ENCODE results near the gene LRRC18.

The LRRC18 gene

DNA sequence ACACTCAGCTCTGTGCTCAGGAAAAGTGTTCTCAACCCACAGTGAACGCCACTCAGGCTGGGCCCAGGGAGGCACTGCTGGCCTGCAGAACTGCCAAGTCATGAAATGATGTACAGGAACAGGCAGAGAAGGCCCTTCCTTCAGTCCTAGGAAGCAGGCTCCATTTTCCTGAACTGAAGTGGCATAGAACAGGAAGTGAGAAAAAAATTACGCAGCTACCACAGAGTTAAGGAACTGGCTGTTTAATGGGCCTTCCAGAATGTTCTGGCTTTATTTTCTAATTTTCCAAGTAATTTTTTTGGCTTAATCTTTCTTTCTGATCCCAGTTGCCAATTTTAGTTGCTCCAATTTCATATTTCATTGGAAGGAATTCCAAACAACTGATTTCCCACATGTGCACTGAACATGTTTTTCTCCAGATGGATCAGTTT, 39.3 kb downstream of the LRRC18 start:
- no peak for DNase-seq
- Histone ChIP-seq H3K27me3 (ENCODE audit: insufficient read depth, low read depth, severe bottlenecking) (peaks cover 7% of the 10 kb centered on the region), H3K4me3 (ENCODE audit: low read depth, low read length) (no peak overlapping the region), H3K9me3 (ENCODE audit: severe bottlenecking) (no peaks in the 10 kb centered on the region), H3K36me3 (no peaks in the 10 kb centered on the region), H3K27ac (no peak overlapping the region)
- no peak for TF ChIP-seq CTCF (IDR thresholded peaks at IDR 0.05; ENCODE audit: low read depth, low read length)

GRCh38 chr10:48899781-48900180, 39.9 kb downstream of the LRRC18 start:
- no peak for DNase-seq
- no peak overlapping the region for H3K4me3 ChIP-seq (ENCODE audit: low read depth, low read length)

GRCh38 chr10:48898426-48898825, 41.2 kb downstream of the LRRC18 start:
- Histone ChIP-seq H3K36me3 (no peaks in the 10 kb centered on the region), H3K27me3 (ENCODE audit: insufficient read depth, low read depth, severe bottlenecking) (peaks cover 7% of the 10 kb centered on the region), H3K9me3 (ENCODE audit: severe bottlenecking) (no peaks in the 10 kb centered on the region), H3K27ac (no peak overlapping the region), H3K4me3 (ENCODE audit: low read depth, low read length) (no peak overlapping the region)
- no peak for TF ChIP-seq CTCF (IDR thresholded peaks at IDR 0.05; ENCODE audit: low read depth, low read length)
- no peak for DNase-seq

More at GRCh38 chr10:48899781-48900180, 39.9 kb downstream of the LRRC18 start:
- H3K36me3 ChIP-seq = no peaks in the 10 kb centered on the region
- H3K27ac ChIP-seq = no peak overlapping the region
- no peaks in the 10 kb centered on the region for H3K9me3 ChIP-seq (ENCODE audit: severe bottlenecking)
- H3K27me3 ChIP-seq (ENCODE audit: insufficient read depth, low read depth, severe bottlenecking) = peaks cover 7% of the 10 kb centered on the region
- no peak for TF ChIP-seq CTCF (IDR thresholded peaks at IDR 0.05; ENCODE audit: low read depth, low read length)

GRCh38 chr10:48897441-48897790, 42.2 kb downstream of the LRRC18 start:
- peaks cover 11% of the 10 kb centered on the region for H3K27me3 ChIP-seq (ENCODE audit: insufficient read depth, low read depth, severe bottlenecking)
- H3K27ac ChIP-seq = no peak overlapping the region
- no peaks in the 10 kb centered on the region for H3K9me3 ChIP-seq (ENCODE audit: severe bottlenecking)
- no peaks in the 10 kb centered on the region for H3K36me3 ChIP-seq
- TF ChIP-seq CTCF (IDR thresholded peaks at IDR 0.05; ENCODE audit: low read depth, low read length) = no peak
- no peak overlapping the region for H3K4me3 ChIP-seq (ENCODE audit: low read depth, low read length)
- DNase-seq = no peak

DNA sequence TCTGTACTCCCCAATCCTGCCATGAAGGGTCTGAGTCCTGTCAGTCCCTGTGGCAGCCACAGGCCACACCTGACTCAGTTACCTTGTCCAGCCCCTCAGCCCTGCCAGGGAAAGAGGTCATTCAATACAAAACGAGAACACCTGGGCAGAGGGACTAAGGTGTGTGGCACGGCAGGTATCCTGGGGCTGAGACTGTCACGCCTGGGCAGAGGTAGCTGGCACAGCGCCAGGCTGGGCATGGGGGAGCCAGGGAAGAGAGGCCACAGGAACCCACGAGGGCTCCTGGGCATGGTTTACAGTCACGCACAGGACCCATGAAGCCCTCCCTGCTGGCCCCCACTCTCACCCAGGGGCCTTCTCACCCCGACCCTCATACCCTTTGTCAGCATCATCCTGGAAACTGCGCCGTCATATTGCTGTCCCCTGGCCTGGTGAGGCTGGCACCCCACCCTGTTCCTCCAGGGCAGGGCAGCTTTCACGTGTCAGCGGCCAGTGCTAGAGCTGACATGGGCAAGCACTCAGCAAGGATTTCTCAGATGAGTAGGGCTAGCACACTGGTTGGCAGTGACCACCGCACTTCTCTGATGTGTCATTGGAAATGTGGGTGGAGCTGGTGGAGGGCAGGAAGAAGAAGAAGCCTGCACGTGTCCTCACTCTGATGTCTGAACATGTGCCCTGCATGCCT, 42.7 kb downstream of the LRRC18 start:
- H3K4me3 ChIP-seq (ENCODE audit: low read depth, low read length) = no peak overlapping the region
- no peak for TF ChIP-seq CTCF (IDR thresholded peaks at IDR 0.05; ENCODE audit: low read depth, low read length)
- H3K9me3 ChIP-seq (ENCODE audit: severe bottlenecking) = no peaks in the 10 kb centered on the region
- DNase-seq = no peak
- no peaks in the 10 kb centered on the region for H3K36me3 ChIP-seq
- peaks cover 11% of the 10 kb centered on the region for H3K27me3 ChIP-seq (ENCODE audit: insufficient read depth, low read depth, severe bottlenecking)
- no peak overlapping the region for H3K27ac ChIP-seq

- no peaks in the 10 kb centered on the region for H3K36me3 ChIP-seq
- no peak for DNase-seq
- H3K27me3 ChIP-seq (ENCODE audit: insufficient read depth, low read depth, severe bottlenecking) = peaks cover 11% of the 10 kb centered on the region
- TF ChIP-seq CTCF (IDR thresholded peaks at IDR 0.05; ENCODE audit: low read depth, low read length) = no peak
- H3K9me3 ChIP-seq (ENCODE audit: severe bottlenecking) = no peaks in the 10 kb centered on the region
- H3K27ac ChIP-seq = no peak overlapping the region
- H3K4me3 ChIP-seq (ENCODE audit: low read depth, low read length) = no peak overlapping the region
Observed at GRCh38 chr10:48895803-48896195, 43.8 kb downstream of the LRRC18 start.
